Mesodermal cell (in vitro differentiated cells): Measurements from ENCODE around the gene PPP1R9B.
A peak's percentile ranks its signal among the peaks of the same experiment; 100 is the strongest.

Experiments
- H3K27ac ChIP-seq: 2 replicates; pipeline ENCODE4 v1.7.0; 2013; ENCODE audit warnings: mild to moderate bottlenecking, low read depth, low read length, moderate library complexity; ENCODE audit not compliant: severe bottlenecking
- H3K36me3 ChIP-seq: 2 replicates; pipeline ENCODE4 v1.7.1; 2013; ENCODE audit warnings: mild to moderate bottlenecking, low read length, moderate library complexity; ENCODE audit not compliant: control insufficient read depth, insufficient read depth
- H3K4me1 ChIP-seq: one replicate; pipeline ENCODE4 v1.7.1; 2013; ENCODE audit warnings: mild to moderate bottlenecking, low read length; ENCODE audit not compliant: insufficient read depth, control insufficient read depth, poor library complexity, severe bottlenecking
- H3K4me3 ChIP-seq: 2 replicates; pipeline ENCODE4 v1.7.0; 2013; ENCODE audit warnings: low read length, control low read depth, mild to moderate bottlenecking; ENCODE audit not compliant: insufficient read depth, poor library complexity, severe bottlenecking; ENCODE audit errors: extremely low read depth
- H3K9me3 ChIP-seq: 2 replicates; pipeline ENCODE4 v1.7.1; 2013; ENCODE audit warnings: mild to moderate bottlenecking, low read length, moderate library complexity; ENCODE audit not compliant: control insufficient read depth
- WGBS, 2 experiments: methylation state at CpG; one replicate each; pipeline ENCODE4 v1.1.5; 2013; ENCODE audit warnings: missing lambda C conversion rate in 2 of 2; ENCODE audit not compliant: insufficient coverage in 2 of 2; 5-methylcytosine and 5-hydroxymethylcytosine counted together

Gene PPP1R9B

GRCh38 chr17:50098583-50098982, 51.9 kb downstream of the PPP1R9B start:
- Histone ChIP-seq H3K27ac (no peak overlapping the region), H3K4me1 (peaks cover 26% of the 10 kb centered on the region), H3K9me3 (no peaks in the 10 kb centered on the region), H3K36me3 (peaks cover 3% of the 10 kb centered on the region), H3K4me3 (no peak overlapping the region)
- WGBS, 2 experiments, result 67 to 83% methylated on average over 1 to 2 of the region's 4 CpGs

- Histone ChIP-seq H3K4me1 (peaks cover 26% of the 10 kb centered on the region), H3K9me3 (no peaks in the 10 kb centered on the region), H3K27ac (no peak overlapping the region), H3K36me3 (peaks cover 3% of the 10 kb centered on the region), H3K4me3 (no peak overlapping the region)
- WGBS, 2 experiments, result 80 to 100% methylated on average over 4 of the region's 4 CpGs
These were observed 52.6 kb downstream of the PPP1R9B start for GRCh38 chr17:50097926-50098325.

DNA sequence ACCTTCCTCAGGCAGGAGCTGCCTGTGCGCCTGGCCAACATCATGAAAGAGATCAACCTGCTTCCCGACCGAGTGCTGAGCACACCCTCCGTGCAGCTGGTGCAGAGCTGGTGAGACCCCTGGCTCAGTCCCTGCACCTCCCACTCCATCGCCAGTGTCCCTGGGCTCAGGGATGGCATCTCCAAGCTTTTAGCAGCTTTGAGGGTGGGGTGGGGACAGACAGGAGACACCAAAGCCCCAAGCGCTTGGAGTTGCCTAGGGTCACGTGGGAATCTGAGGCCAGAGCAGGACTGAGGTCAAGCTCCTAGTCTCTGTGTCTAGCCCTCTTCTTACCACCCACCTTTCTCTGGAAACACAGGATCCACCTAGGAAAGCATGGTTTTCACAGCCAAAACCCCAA, 53.0 kb downstream of the PPP1R9B start:
- H3K27ac ChIP-seq, result no peak overlapping the region
- peaks cover 26% of the 10 kb centered on the region for H3K4me1 ChIP-seq
- peaks cover 3% of the 10 kb centered on the region for H3K36me3 ChIP-seq
- no peak overlapping the region for H3K4me3 ChIP-seq
- no peaks in the 10 kb centered on the region for H3K9me3 ChIP-seq
- WGBS, 2 experiments, result 76 to 79% methylated on average over 2 to 5 of the region's 7 CpGs

GRCh38 chr17:50096758-50097157, 53.7 kb downstream of the PPP1R9B start:
- H3K9me3 ChIP-seq, result no peaks in the 10 kb centered on the region
- H3K4me3 ChIP-seq, result no peak overlapping the region
- H3K27ac ChIP-seq, result no peak overlapping the region
- peaks cover 20% of the 10 kb centered on the region for H3K4me1 ChIP-seq
- H3K36me3 ChIP-seq, result peaks cover 3% of the 10 kb centered on the region
- WGBS, 2 experiments, result 86 to 100% methylated on average over 2 to 3 of the region's 3 CpGs

GRCh38 chr17:50096092-50096491, 54.4 kb downstream of the PPP1R9B start:
- H3K4me3 ChIP-seq, result peak overlapping the region; percentile 95
- H3K27ac ChIP-seq, result no peak overlapping the region
- WGBS, 2 experiments, result 50 to 61% methylated on average over 5 to 6 of the region's 6 CpGs
- peaks cover 13% of the 10 kb centered on the region for H3K4me1 ChIP-seq
- H3K9me3 ChIP-seq, result no peaks in the 10 kb centered on the region
- H3K36me3 ChIP-seq, result peaks cover 3% of the 10 kb centered on the region

DNA sequence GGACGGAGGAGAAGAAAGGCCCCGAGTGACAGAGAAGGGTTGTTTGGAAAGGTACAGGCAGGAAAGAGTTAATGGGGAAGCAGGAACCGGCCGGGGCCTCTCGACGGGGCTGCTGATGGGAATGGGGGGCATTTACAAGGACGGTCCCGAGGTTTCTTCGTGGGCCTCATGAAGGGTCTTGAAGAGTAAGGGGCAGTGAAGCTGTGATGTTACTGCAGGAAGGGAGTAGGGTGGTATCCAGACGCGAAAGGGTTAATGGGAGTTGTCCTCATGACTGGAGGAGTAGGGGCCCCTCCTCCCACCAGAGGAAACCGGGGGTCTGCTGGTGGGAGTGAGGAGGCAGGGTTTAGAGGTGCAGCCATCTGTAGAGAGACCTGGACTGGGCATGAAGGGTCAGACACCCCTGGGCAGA, 54.8 kb downstream of the PPP1R9B start:
- H3K4me3 ChIP-seq, result peak overlapping the region; percentile 95
- H3K9me3 ChIP-seq, result no peaks in the 10 kb centered on the region
- H3K27ac ChIP-seq, result peak overlapping the region; percentile 62
- H3K36me3 ChIP-seq, result peaks cover 3% of the 10 kb centered on the region
- WGBS, 2 experiments, result 0 to 2% methylated on average over 7 to 9 of the region's 12 CpGs
- H3K4me1 ChIP-seq, result peaks cover 9% of the 10 kb centered on the region

- WGBS, 2 experiments, result 0 to 2% methylated on average over 48 to 61 of the region's 68 CpGs
- Histone ChIP-seq H3K36me3 (peaks cover 6% of the 10 kb centered on the region), H3K4me1 (peaks cover 2% of the 10 kb centered on the region), H3K27ac (peak within 1 kb of the TSS; percentile 62), H3K4me3 (peak within 1 kb of the TSS; percentile 95), H3K9me3 (no peaks in the 10 kb centered on the region)
These were observed 55.5 kb downstream of the PPP1R9B start, which contains the start of gene PDK2 for GRCh38 chr17:50094753-50095619. Gene PDK2, plus strand, starts transcription at chr17:50095351. Its CDS starts 85 bp downstream, at chr17:50095436.

DNA sequence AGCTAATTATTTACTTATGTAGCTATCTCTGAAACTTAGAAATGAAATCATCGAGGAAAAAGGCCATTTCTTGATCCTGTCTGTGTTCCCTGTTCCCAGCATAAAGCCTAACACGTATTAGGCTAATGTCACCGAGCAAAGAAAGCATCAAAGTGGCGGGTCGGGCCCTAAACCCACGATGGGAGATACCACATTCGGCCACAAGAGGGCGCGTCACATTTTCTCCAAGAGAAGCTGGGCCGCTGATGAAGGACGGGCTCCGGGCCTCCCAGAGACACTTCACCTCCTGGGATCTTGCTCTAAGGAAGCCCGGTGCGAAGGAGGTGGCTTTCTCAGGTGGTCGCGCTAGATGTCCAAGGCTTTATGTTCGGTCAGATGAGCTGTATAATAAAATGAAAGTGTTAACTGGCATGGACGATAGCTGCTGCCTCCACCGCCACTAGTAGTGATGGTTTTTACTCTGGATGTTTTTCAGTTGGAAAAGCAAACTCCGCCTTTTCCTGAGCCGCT, 56.2 kb downstream of the PPP1R9B start:
- Histone ChIP-seq H3K27ac (peak overlapping the region; percentile 16), H3K4me1 (no peaks in the 10 kb centered on the region), H3K36me3 (peaks cover 12% of the 10 kb centered on the region), H3K4me3 (peak overlapping the region; percentile 95), H3K9me3 (no peaks in the 10 kb centered on the region)
- WGBS, 2 experiments, result 4% methylated on average over 11 to 19 of the region's 21 CpGs

- WGBS, 2 experiments, result 20 to 25% methylated on average over 1 to 2 of the region's 3 CpGs
- Histone ChIP-seq H3K9me3 (no peaks in the 10 kb centered on the region), H3K27ac (no peak overlapping the region), H3K36me3 (peaks cover 15% of the 10 kb centered on the region), H3K4me3 (no peak overlapping the region), H3K4me1 (no peaks in the 10 kb centered on the region)
These were observed 56.7 kb downstream of the PPP1R9B start for GRCh38 chr17:50093807-50094206.

- Histone ChIP-seq H3K9me3 (no peaks in the 10 kb centered on the region), H3K4me3 (no peak overlapping the region), H3K4me1 (no peaks in the 10 kb centered on the region), H3K27ac (no peak overlapping the region), H3K36me3 (peaks cover 20% of the 10 kb centered on the region)
- 86 to 88% methylated on average over 2 to 3 of the region's 3 CpGs for WGBS, 2 experiments
These were observed 57.2 kb downstream of the PPP1R9B start for GRCh38 chr17:50093246-50093645.

DNA sequence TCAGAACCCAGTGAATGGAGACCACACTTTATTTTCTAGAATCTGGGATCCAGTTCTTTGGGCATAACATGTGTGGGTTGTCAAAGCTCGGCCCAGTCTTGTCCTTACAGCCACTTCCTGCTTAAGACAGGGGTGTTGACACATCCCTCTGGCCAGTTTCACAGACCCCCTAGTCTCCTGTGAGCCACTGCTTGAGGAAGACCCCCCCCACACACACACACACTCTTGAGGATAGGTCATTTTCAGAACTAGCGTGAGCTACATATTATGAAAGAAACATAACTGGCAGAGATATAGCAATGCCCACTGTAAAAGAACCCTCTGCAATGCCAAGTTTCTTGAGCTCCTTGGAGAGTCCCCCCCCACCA, 58.6 kb downstream of the PPP1R9B start:
- Histone ChIP-seq H3K4me3 (no peak overlapping the region), H3K9me3 (no peaks in the 10 kb centered on the region), H3K4me1 (no peaks in the 10 kb centered on the region), H3K36me3 (peaks cover 24% of the 10 kb centered on the region), H3K27ac (no peak overlapping the region)
- 75% methylated on average over 1 of the region's 2 CpGs; no CpG with 5 or more reads in 1 of the 2 experiments for WGBS, 2 experiments
